ENCODE measurements around the gene HOXB8.

The HOXB8 gene

DNA sequence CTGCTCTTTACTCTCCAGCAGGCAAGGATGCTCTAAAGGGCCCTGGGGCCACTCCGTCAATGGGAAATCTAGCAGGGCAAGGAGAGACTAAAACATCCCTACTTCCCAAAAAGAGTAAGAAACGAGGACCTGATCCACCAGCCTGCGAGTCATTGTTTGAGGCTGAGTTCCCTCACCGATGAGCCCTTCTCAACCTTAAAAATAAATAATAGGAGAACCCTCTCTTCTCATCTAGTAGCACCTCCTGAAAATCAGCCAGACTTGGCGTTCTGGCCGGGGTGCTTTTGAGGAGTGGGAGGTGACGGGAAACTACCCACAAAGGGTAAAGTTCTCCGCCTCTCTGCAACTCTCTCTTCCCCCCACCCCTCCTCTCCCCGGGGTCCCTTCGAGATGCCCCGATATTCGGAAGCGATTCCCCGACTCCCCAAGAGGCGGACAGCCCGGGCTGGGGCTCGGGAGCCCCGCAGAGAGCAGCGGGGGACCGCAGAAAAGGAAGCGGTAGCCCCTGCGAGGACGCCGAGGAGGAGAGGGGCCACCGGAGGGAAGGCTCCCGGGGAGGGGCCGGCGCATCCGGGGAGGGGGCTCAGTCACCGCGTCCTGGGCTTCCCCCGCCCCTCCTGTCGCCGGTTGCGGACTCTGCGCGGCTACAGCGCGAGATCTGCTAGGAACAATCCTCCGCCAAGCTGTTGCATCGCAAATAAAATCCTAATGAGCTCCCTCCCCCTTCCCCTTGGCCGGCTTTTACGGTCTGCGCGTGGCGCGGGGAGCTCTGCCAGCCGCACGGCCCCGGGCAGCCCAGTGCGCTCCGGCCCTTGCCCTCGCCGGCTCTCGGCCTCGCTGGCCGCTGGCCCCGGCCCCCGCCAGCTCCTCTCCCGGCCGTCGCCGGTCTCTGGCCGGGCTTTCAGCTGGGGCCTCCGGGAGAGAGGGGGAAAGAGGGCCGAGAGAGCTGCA lies 9.7 kb upstream of the HOXB8 start:
- DNase-seq = no peak

DNA sequence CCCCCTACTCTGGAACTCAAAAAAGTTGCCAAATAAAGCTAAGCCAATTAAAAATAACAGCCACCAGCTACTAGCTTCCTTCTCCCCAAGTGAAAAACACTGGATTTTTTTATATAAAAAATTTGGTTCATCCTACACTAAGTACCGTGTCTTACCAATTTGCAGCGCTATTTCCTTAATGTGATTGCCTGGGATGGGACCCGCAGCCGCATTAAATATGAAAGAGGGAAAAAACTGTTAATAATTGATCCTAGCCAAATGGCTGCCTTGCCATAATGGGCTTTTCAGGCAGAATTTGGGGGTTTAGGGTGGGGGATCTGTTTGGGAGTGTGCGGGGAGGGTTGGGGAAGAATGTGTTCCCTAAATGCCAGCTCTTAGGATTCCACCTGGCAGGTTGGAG lies 9.0 kb upstream of the HOXB8 start:
- no peak for DNase-seq

DNA sequence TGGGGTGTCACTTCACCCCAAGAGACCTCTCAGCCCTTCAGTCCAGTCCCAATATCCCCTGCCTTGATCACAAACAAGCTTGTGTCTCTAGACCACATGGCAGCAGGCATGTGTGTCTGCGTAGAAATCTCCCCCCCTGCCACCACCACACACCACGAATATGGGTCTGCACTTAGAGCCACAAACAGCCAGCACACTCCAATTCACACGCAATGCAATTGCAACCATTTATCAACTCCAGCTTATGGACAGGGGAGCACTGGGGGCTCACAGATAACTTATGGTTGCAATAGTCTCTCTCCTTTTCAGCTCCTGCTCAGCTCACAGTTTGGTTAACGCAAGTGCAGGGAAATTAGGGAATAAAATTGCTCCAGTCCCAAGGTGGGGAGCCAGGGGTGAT lies 8.5 kb upstream of the HOXB8 start:
- DNase-seq = no peak

DNA sequence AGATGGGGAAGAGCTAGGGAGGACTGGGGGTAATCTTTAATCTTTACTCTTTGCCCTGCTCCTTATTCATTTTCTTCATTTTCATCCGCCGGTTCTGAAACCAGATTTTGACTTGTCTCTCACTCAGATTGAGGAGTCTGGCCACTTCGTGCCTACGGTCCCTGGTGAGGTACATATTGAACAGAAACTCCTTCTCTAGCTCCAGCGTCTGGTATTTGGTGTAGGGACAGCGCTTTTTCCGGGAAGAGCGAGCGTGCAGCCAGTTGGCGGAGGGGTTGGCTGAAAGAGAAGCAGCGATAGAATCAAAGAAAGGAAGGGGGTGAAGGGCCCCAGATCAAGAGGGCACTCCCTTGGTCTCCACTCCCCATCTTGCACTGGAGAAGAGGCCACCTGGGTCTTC lies 7.8 kb upstream of the HOXB8 start:
- DNase-seq = no peak

DNA sequence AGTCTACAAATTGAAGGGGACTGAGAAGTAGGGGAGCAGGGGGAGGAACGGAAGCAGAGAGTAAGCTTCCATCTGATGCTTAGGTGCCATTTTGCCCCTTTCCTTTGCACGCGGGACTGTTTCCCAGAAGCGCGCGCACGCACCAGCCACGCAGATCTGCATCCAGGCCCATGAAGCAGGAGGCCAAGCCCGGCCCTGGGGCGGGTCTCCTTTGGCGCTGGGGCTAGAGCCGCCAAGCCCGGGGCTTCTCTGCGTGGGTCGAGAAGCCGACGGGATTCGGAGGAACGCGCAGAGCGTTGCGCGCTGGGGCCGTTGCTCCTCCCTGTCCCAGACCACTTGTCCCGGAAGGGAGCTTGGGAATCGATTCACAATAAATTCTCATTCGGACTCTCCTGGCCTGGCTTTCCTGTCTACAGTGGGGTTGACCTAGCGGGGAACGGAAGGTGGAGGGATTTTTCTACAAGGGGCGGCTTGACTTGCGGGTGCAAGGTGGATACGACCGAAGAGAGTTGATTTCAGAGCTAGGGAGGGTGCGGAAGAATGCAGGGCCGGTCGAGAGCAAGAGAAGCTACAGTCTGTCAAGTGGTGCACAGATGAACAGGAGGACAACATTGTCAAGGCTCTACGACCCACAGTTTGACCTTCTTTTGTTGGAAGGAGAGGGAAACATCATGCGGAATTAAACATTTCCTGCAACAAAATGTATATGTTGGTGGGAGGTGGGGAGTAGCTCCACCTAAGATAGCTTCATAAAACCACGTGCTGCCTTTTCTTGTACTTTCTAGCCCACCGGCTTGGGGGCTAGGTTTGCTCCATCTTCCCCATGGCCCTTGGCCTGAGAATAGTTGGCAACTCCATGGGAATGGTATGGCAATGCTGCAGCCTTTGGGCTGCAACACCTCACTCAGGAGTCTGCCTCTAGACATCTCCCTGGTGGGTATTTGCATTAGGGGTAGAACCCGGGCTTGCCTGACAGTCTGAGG lies 6.6 kb upstream of the HOXB8 start:
- DNase-seq = no peak

DNA sequence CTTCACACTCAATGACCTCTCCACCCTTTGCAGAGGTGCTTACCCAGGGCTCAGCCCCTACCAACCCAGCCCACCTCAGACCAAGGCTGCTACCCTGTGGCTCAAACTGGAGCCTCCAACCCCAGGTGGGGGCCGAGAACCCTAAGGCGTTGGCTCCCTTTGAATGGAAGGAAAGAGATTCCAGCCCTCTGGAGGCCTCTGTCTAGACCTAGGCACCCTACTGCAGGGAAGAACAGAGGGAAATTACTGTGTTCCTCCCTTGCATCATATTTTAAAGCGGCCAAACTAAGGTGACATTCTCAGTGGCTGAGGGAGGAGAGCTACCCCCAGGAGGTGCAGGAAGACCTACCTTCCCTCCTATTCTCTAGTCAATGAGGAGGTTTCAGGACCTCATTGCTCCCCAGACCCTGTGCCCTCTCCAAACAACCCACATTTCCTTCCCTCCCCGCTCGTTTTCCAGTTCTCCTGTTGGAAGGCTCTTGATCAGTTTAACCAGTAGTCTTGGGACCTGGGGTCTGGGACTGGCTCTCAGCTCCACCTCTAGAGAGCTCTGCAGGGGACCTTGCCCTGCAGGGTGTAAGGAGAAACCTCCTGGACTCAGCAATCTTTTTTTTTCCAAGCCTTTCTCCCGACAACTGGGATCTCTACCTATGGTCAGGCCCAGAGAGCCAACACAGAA lies 5.5 kb upstream of the HOXB8 start:
- no peak for DNase-seq

DNA sequence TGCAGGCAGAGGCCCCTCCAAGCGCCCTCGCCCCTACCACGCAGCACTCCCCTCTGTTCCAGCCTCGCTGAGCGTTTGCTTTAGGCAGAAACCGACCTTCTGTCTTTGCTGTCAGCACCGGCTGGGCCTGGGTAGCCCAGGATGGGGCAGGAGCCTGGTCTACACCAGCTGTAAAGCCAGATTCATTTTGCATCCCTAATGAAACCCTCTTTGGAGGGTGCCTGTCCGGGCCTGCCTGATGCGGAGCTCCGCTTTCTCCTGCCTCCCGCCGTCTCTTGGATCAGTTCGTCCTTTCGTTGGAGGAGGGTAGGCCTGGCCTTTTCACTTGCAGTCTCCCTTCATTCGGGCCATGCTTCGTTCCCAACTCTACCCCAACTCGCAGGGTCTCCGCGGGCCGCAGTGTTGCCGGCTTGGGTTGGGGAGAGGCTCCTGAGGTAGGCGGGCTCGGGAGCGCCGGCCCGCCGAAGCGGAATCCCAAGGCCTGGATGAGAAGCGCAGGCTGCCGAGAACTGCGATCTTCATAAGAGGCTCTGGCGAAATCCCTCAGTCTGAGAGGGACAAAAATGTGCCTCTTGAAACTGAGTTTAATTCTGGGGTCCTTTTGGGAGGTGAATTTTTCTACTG lies 4.8 kb upstream of the HOXB8 start:
- DNase-seq = no peak

DNA sequence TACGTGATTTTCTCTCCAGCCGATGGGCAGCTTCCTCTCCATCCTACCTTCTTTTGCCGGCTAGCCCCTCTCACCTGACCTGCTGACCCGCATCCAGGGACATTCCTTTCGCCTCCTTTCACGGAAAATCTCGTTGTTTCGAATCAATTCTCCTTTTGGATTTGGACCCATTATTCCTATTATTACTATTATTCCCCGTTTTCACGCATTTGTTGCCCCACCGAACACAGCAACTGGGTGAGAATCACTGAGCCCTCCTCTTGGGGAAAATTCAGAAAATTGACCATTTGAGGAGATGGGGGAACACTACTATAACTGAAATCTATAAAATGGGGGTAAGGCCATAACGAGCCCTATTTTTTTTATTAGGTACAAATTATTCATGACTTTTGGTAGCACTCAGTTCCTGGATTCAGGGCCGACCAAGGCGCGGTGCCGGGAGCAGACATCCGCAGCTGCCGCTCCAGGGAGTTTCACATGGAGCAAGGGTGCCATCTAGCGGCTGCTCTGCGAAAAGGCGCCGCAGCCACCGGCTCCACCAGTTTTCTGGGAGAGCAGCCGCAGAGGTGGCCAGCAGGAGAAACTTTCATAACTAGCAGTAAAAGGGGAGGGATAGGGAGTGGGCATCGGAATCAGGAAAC lies 3.3 kb upstream of the HOXB8 start:
- peak; percentile 82 for DNase-seq

DNA sequence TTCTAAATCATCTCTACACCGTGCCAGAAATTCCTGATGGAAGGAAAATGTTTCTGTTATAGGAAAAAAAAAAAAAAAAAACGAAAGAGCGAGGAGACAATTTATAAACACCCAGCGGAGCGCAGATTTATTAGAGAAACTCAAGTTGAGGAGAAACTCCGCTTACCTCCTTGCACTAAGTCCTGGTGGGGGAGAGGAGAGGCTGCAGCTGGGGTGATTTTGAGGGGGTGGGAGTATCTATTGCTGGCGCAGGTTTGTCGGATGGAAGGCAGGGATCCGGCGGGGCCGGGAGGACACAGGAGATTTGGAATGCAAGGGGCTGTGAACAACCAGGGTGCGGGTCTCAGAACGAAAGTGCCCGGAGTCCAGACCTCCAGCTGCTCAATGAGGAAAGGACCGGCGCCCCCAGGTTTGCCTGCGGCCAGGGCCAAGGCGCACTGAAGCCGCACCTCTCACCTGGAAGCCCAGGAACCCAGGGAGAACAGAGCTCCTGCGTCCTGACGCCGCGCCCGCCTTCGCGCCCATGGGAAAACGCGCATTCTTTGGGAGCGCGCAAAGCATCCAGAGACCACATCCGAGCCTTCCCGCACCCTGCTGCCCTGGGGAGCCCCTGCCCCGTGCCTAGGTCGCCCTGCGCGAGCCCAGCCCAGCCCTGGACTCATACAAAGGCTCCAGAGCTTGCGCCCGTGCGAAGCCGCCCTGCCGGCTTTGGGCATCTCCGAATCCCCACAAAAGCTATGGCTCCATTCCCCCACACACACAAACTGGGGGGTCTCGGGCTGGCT lies 2.6 kb upstream of the HOXB8 start:
- DNase-seq = no peak

DNA sequence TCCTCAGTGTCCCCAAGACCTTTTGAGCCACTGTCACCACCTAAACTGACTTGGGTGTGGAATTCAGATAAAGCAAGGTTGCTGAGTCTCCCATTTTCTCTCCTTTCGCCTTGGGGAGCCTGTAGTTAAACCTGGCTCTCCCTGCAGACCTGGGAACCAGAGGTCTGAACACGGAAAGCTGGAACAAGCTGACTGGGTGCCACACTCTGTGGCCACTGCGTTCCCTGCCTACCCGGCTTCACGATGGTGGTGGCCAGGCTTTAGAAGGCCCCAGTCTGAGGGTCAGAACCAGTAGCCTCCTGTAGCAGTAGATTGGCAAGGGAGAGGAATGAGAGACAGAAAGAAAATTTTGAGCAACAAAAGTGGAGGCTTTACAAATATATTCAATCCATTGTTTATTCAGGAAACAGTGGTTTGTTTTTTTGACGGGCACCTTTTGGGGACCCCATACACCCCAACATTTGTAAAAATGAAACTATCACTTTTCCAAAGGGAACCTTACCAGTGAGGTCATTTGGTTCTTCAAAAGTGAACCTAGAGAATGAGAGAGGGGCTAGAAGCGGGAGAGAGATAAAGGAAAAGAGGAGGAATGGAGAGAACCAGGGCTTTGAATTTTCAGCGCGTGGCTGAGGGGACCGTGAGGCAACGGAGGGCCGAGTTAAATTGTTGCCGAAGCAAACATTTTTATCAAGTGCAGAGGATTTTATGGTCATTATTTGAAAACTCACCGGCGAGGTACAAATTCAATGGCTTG lies 1.8 kb upstream of the HOXB8 start:
- DNase-seq = no peak

DNA sequence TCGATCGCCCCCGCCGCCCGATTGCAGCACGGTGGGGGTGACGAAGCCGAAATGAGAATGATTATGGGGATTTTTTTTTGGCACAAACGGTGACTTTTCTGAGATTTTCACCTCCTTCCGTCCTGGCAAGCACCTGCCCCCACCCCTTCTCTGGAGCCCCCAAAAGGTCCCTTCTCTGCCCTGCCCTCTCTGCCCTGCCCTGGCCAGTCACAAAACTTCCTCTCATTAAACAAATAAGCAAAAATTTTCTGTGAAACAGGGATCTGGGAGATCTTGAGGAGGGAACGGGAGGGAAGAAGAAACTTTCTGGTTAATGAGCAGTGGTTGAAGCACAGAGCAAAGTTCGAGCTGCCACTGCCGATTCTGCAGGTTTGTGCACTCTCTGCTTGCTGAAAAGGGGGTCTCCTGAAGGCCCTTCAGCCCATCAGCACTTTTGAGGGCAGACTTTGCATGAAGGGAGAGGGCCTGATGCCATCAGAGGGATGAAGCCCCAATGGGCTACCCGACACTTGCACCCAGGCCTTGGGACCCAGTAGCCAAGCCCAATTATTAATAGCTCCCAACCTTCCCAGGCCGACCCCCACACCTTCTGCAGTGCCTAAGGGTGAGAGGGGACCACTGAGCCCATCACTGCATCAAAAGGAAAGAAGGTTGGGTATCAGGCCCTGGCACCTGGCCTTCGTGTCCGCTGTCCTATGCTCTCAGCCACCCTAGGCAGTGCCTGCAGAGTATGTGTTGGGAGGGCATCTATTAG lies 1.0 kb upstream of the HOXB8 start:
- no peak for DNase-seq

DNA sequence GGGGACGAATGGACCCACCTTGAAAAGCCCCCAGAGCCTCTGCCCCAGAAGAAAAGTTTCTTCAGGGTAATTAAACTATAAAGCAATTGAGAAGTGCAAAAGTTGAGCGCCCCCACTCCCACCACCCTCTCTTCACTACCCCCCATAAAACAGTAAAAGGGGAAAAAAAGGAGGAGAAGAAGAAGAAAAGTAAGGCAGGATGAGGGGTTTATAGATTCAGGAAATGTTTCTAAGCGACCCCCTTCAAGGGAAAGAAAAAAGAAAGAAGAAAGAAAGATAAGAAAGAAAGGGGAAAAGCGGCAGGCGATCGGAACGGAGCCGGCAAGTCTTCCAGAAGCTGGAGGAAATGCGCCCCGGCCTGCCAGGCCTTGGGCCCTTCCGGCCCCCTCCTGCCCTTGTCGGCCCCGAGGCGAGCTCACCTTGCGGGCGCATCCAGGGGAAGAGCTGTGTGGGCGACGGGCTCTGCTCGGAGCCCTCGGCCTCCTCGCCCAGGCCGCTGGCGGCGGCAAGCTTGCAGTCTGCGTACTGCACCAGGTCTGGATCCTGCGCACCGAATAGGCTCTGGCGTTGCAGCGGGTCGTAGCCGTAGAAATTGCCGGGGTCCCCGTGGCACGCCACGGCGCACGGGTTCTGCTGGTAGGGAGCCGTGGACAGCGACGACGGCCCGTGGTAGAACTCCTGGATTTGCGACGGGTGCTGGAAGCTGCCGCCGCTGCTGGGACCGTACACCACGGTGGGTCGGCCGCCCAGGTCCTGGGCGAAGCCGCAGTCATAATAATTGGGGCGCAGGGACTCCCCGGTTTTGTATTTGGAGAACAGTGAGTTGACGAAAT lies 1.0 kb downstream of the HOXB8 start:
- no peak for DNase-seq

DNA sequence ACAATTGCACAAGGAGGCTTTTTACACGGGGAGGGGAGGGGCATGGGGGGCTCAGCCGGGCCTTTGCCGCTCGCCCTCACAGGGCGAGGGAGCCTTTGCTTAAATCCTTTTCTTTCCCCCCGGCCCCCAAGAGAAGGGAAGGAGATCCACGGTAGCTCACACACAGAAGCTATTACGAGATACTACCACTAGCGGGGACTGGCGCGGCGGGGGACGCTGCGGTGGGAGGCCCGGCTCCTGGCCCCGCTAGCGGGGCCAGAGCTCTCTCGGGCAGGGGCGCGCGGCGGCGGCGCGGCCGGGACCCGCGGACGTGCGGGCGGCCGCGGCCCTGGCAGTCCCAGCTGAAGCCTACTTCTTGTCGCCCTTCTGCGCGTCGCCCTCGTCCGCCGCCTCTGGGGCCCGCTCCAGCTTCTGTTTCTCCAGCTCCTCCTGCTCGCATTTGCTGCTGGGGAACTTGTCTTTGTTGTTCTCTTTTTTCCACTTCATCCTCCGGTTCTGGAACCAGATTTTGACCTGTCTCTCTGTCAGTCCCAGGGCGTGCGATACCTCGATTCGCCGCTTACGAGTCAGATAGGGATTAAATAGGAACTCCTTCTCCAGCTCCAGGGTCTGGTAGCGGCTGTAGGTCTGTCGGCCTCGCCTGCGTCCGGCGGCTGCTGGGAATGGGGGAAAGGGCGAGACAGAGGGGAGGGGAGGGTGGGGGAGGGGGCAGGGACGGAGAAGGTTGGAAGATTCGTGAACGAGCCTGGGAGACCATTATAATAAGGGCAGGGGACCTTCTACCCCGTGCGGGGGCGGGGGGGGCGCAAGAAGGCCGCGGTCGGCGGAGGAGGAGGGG lies 2.0 kb downstream of the HOXB8 start:
- no peak for DNase-seq

DNA sequence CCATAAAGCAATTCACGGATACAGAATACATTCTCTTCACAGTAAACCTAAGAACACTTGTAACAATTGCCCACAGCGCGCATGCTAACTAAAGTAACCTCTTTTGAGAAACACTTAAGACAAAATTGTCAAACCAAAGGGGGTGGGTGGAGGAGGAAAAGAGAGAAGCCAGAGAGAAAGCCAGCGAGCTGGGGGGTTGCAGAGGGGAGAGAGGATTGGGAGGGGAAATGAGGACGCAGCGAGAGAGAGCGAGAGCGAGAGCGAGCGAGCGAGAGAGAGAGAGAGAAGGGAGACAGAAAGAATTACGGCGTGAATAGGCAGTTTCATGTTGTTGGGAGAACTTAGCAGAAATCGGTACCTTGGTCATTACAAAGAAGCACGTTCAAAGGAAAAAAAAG lies 2.6 kb downstream of the HOXB8 start:
- DNase-seq = no peak

DNA sequence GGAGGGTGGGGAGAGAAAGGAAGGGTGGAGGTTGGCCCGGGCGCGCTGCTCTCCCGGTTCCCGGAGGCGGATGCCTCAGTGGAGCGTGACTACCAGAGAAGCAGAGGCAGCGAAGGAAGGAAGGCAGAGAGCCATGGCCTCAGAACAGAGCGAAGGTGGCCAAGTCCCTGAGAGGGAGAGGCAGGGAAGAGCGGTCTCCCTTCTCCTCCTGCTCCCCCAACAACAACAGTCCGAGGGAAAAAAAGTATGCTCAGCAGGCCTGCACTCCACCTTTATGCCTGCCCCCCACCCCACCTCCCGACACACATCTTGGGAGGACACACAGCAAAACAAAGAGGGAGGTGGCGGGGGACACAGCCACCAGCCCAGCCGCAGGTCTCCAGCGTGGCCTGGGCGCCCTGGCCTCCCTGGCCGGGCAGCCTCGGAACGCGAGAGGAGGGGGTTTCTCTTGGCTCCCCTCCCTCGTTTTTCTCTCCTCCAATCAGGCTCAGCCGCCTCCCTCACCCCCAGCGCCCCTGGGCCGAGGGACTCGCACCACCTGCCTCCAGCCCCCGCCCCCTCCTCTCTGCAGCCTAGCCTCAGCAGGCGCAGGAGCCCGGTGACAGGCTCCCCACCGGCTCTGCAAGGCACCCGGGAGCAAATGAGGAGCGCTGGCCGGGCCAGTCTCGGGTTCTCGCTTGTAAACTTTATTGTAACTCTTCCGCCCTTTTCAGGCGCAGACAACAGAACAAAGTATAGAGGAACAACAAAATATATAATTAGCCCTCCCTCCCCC lies 3.2 kb downstream of the HOXB8 start:
- peak; percentile 80 for DNase-seq

DNA sequence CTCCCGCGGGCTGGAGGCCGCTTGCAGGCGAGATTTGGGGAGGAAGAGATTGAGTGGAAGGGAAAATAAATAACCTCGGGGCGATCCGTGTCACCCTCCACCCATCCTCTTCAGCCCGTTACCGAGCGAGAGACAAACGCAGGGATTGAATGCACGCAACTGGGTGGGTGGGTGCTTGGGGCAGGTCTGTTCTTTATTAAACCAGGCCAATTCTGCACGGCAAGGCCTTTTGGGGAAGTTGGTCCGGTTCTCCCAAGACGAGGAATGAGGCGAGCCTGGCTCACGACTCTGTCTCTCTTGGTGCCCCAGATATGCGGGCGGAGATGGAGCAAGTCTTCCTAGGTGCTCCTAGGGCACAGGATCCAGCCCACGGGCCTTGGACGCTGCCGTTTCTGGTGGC lies 3.9 kb downstream of the HOXB8 start:
- DNase-seq = no peak
